T-cell (primary cell): ENCODE results near the gene DUSP28. TPM values are rescaled to one million over a fixed set of nuclear protein-coding genes. Genes with fewer than 3 reads are reported as not detected.

Experiments
- ATAC-seq, 4 experiments: fragments of 200-7000 bp in 3 of 4; fragments of 150-1000 bp in 1 of 4; cut with Tn5 transposase; replicated peaks in 1 of 4; 1 replicate in 3 of 4; 2 replicates in 1 of 4; pipeline ENCODE4 v1.10.0; 2021; ENCODE audit warnings: moderate library complexity in 3 of 4, mild to moderate bottlenecking in 2 of 4, moderate number of reproducible peaks in 1 of 4
- CTCF ChIA-PET, 2 donors: fragments of 300-600 bp; sonication (Branson Sonifier 250); formaldehyde crosslinking; loops; one replicate each; lab custom pipeline; 2022; ENCODE audit warnings: antibody characterized with exemption in 2 of 2; lab: Charles Lee
- POLR2A ChIA-PET, 2 donors: fragments of 300-600 bp; sonication (Branson Sonifier 250); formaldehyde crosslinking; loops; one replicate each; lab custom pipeline; 2022; ENCODE audit warnings: antibody characterized with exemption in 2 of 2; lab: Charles Lee
- DNase-seq, 35 experiments: peaks; one replicate each; pipeline versions ENCODE4 v3.0.0 to v3.0.0-alpha.2; 2013 to 2023
- H3K27ac ChIP-seq: one replicate; pipeline ENCODE4 v1.5.1; 2013; ENCODE audit warnings: low read length
- H3K27me3 ChIP-seq, 2 experiments: replicated peaks in 1 of 2; 1 replicate in 1 of 2; 2 replicates in 1 of 2; pipeline versions ENCODE4 v1.6.1 to v1.7.0; 2013; ENCODE audit warnings: low read length in 1 of 2, mixed read lengths in 1 of 2; ENCODE audit not compliant: control insufficient read depth in 2 of 2, insufficient read depth in 2 of 2; ENCODE audit errors: extremely low read depth in 1 of 2
- H3K36me3 ChIP-seq, 2 donors: 1 replicate in 1 of 2; 2 replicates in 1 of 2; pipeline versions ENCODE4 v1.6.1 to v1.7.0; 2013; ENCODE audit warnings: low read length in 1 of 2; ENCODE audit not compliant: control insufficient read depth in 2 of 2, insufficient read depth in 1 of 2; ENCODE audit errors: extremely low read depth in 1 of 2
- H3K4me1 ChIP-seq, 2 experiments: 1 replicate in 1 of 2; 2 replicates in 1 of 2; pipeline versions ENCODE4 v1.6.1 to v1.7.0; 2013; ENCODE audit warnings: low read length in 2 of 2, mixed read lengths in 1 of 2; ENCODE audit not compliant: insufficient read depth in 2 of 2, control insufficient read depth in 1 of 2; ENCODE audit errors: extremely low read depth in 1 of 2
- H3K4me3 ChIP-seq, 2 donors: 1 replicate in 1 of 2; 2 replicates in 1 of 2; pipeline versions ENCODE4 v1.5.1 to v1.7.0; 2013; ENCODE audit warnings: mild to moderate bottlenecking in 2 of 2, low read length in 1 of 2, moderate library complexity in 1 of 2; ENCODE audit not compliant: control insufficient read depth in 1 of 2; ENCODE audit errors: extremely low read depth in 1 of 2
- H3K9me3 ChIP-seq: 2 replicates; pipeline ENCODE4 v1.7.0; 2013
- H3K27ac Mint-ChIP-seq, 2 donors: one replicate each; pipeline ENCODE4 v1.8.0; 2020 to 2021; ENCODE audit warnings: mild to moderate bottlenecking in 2 of 2, mixed read lengths in 2 of 2
- H3K27me3 Mint-ChIP-seq, 2 donors: one replicate each; pipeline ENCODE4 v1.8.0; 2021 to 2022; ENCODE audit warnings: mixed read lengths in 2 of 2
- H3K36me3 Mint-ChIP-seq: one replicate; pipeline ENCODE4 v1.8.0; 2021; ENCODE audit warnings: mixed read lengths
- H3K4me1 Mint-ChIP-seq, 3 donors: one replicate each; pipeline ENCODE4 v1.8.0; 2020 to 2022; ENCODE audit warnings: mixed read lengths in 3 of 3, mild to moderate bottlenecking in 1 of 3
- H3K4me3 Mint-ChIP-seq, 3 donors: one replicate each; pipeline ENCODE4 v1.8.0; 2020 to 2022; ENCODE audit warnings: mild to moderate bottlenecking in 3 of 3, mixed read lengths in 3 of 3, moderate library complexity in 3 of 3
- H3K9me3 Mint-ChIP-seq, 3 donors: one replicate each; pipeline ENCODE4 v1.8.0; 2020 to 2022; ENCODE audit warnings: mixed read lengths in 3 of 3
- WGBS: methylation state at CpG from one replicate; pipeline ENCODE4 v1.1.5; 2013; ENCODE audit warnings: missing lambda C conversion rate; ENCODE audit not compliant: insufficient coverage; 5-methylcytosine and 5-hydroxymethylcytosine counted together
- total RNA-seq, 35 experiments: library from RNA in 6 of 35; stranded (reverse) in 6 of 35; fragments of 120-200 nt in 1 of 35; gene quantifications; one replicate each; pipeline versions ENCODE4 v1.2.1 to v1.2.4 and lab custom pipeline; 2013 to 2026

Gene DUSP28
- total RNA-seq, 5 donors from 2014 or later (not counting 1 experiment from before 2014, with no cell fraction given): 11.0 to 17.3 (median 15.4) TPM

DNA sequence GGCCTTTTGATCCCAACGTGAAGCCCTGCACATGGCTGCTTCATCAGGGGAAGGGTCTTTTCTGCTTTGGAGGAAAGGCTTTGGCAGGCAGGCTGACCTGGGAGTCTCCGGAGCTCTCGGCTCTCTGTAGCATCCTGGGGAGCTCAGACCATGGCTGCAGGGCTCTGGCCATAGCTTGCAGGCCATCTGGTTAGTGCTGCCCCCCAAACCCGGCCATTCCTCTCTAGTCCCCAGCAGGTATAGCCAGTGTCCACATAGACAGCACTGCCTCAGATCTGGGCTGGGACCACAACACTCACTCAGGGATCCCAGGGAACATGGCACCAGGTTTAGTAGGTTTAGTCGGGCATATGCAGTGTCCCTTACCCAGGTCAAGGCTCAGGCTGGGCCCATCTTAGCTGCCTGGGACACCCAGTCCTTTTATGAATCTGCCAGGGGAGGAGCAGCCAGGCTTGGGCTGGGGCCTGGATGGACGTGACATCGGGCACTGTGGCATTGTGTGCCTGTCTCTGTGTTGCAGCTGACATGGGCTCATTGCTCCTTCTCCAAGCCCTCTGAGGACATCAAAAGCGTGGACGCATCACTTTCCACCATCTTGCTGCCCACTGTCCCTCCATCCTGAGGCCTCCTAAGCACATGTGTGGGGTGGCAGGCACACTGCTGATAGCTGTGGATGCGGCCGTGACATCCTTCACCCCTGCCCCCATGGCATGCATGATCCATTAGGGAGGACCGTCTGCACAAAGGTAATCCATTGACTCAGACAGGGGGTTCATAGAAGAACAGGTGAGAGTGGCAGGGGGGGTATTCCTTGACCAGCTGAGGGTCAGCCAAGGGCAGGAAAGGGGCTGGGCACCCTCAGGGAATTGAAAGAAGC is 45.9 kb downstream of the DUSP28 start:
- WGBS: 85% methylated on average over 8 of the region's 12 CpGs
- H3K27ac Mint-ChIP-seq: no peak overlapping the region
- no peaks in the 10 kb centered on the region for H3K4me1 ChIP-seq
- no peaks in the 10 kb centered on the region for H3K9me3 ChIP-seq
- no peak overlapping the region for H3K27ac ChIP-seq
- H3K4me3 Mint-ChIP-seq: no peak overlapping the region
- POLR2A ChIA-PET: no interaction called here
- no peak overlapping the region for H3K4me3 ChIP-seq
- CTCF ChIA-PET: no interaction called here
- no peaks in the 10 kb centered on the region for H3K9me3 Mint-ChIP-seq
- peaks cover 0 to 9% of the 10 kb centered on the region in 2 donors for H3K36me3 ChIP-seq
- DNase-seq (no peak), ATAC-seq (no peak)
- H3K4me1 Mint-ChIP-seq: peaks cover 0 to under 1% (median 0%) of the 10 kb centered on the region in 3 donors
- no peaks in the 10 kb centered on the region for H3K27me3 ChIP-seq
- no peaks in the 10 kb centered on the region for H3K27me3 Mint-ChIP-seq
- peaks cover under 1% of the 10 kb centered on the region for H3K36me3 Mint-ChIP-seq

DNA sequence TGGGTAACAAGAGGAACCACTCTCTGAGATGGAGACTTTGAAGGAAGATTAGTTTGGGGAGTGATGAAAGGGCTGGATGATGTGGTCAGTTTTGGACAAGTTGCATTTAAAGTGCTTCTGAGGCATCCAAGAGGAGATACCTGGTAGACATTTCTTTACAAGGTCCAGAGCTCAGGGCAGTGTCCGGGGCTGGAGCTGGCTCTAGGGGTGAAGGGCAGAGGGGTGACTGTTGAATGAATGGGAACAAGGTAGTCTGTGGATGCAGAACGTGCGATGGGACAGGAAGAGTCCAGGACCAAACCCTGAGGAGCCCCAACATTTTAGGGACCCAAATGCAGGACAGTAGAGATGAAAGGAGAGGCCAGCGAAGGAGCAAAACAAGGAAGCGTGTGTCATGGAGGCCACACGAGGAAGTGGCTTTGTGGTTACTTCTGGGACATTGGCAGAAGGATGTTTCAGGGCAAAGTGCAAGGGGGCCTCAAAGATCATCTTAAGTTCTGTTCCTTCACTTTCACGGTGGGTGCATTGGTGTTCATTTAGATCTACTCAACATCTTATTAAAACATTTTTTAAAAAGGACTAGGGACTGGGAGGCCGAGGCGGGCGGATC is 51.5 kb downstream of the DUSP28 start:
- 50% methylated on average over 6 of the region's 10 CpGs for WGBS
- Histone ChIP-seq H3K36me3 (peaks cover 0 to 2% of the 10 kb centered on the region in 2 donors), H3K4me1 (peaks cover 0 to 18% of the 10 kb centered on the region in 2 experiments), H3K27me3 (no peaks in the 10 kb centered on the region), H3K4me3 (no peak overlapping the region), H3K9me3 (no peaks in the 10 kb centered on the region), H3K27ac (no peak overlapping the region)
- H3K27ac Mint-ChIP-seq: peak overlapping the region; percentile 6 to 72
- CTCF ChIA-PET: no interaction called here
- peak overlapping the region in 2 of 3 donors; percentile 21 to 64 for H3K4me3 Mint-ChIP-seq
- H3K27me3 Mint-ChIP-seq: no peaks in the 10 kb centered on the region
- H3K9me3 Mint-ChIP-seq: no peaks in the 10 kb centered on the region
- ATAC-seq (peak in 1 of 4 experiments; percentile 40), DNase-seq (no peak)
- H3K4me1 Mint-ChIP-seq: peaks cover 0 to 14% (median 0%) of the 10 kb centered on the region in 3 donors
- POLR2A ChIA-PET: interaction anchor here (0.5 to 0.6 kb wide), 2 partner anchors 17 to 27 kb away, joined by 3 read pairs; no protein-coding TSS in a partner anchor
- H3K36me3 Mint-ChIP-seq: peaks cover 13% of the 10 kb centered on the region

Other genes starting within 250 kb of the DUSP28 start
- gene GPC1, start 124.7 kb upstream of the DUSP28 start, total RNA-seq: 1 to 10 TPM; 1.3 to 2.6 (median 1.8) TPM
- gene ANKMY1, start 2.4 kb upstream of the DUSP28 start, total RNA-seq: 10 to 100 TPM; 44.6 to 89.5 (median 79.8) TPM
- 100 to 1,000 TPM in 4 of 5 donors, 10 to 100 TPM in 1; 87.6 to 202 (median 189) TPM for gene RNPEPL1, start 8.1 kb downstream of the DUSP28 start, total RNA-seq
- 100 to 1,000 TPM in 2 of 5 donors, 10 to 100 TPM in 3; 73.3 to 107 (median 96.1) TPM for gene CAPN10, start 26.4 kb downstream of the DUSP28 start, total RNA-seq
- 10 to 100 TPM in 3 of 5 donors, 1 to 10 TPM in 2; 6.2 to 16.2 (median 10.4) TPM for gene GPR35, start 65.1 kb downstream of the DUSP28 start, total RNA-seq
- not detected for gene AQP12B, start 122.5 kb downstream of the DUSP28 start, total RNA-seq
- gene AQP12A, start 131.5 kb downstream of the DUSP28 start, total RNA-seq: not detected